Measurements from ENCODE around the gene DUSP8.
"Not testable (repeated sequence)": the region's sequence is repeated elsewhere in the genome, so short reads cannot be mapped to it uniquely, and the experiment has no call there.

DUSP8 gene

GRCh38 chr11:1595994-1596575 lies 24.0 kb upstream of the DUSP8 start:
- H3K9ac ChIP-seq (ENCODE audit: low read length); H3K79me2 ChIP-seq (ENCODE audit: insufficient read depth, low read length); H3K9me2 ChIP-seq (replicated peaks; ENCODE audit: insufficient read depth, low read length); H3K4me3 ChIP-seq (ENCODE audit: insufficient read depth, low read length, poor library complexity, severe bottlenecking); H3K4me2 ChIP-seq (ENCODE audit: low read depth, low read length, poor library complexity, severe bottlenecking); H3K27ac ChIP-seq (ENCODE audit: low read depth, low read length); H3K9me3 ChIP-seq (ENCODE audit: insufficient read depth, low read length); H3K36me3 ChIP-seq (ENCODE audit: low read length); H4K20me1 ChIP-seq (ENCODE audit: low read depth, low read length); H3K27me3 ChIP-seq (ENCODE audit: low read length); H3F3A ChIP-seq (ENCODE audit: insufficient read depth); H2AFZ ChIP-seq (ENCODE audit: low read depth, low read length, severe bottlenecking): not testable (repeated sequence)

GRCh38 chr11:1592628-1593027 lies 20.6 kb upstream of the DUSP8 start:
- TF ChIP-seq EZH2phosphoT487 (conservative IDR thresholded peaks at IDR 0.05; ENCODE audit: low read length) (no peak), CTCF (IDR thresholded peaks at IDR 0.05; ENCODE audit: insufficient read depth, low read length, poor library complexity, severe bottlenecking) (no peak)
- Histone ChIP-seq H3K9me3 (ENCODE audit: insufficient read depth, low read length) (no peaks in the 10 kb centered on the region), H4K20me1 (ENCODE audit: low read depth, low read length) (no peaks in the 10 kb centered on the region), H3K36me3 (ENCODE audit: low read length) (no peaks in the 10 kb centered on the region), H3K4me2 (ENCODE audit: low read depth, low read length, poor library complexity, severe bottlenecking) (no peak overlapping the region), H3F3A (ENCODE audit: insufficient read depth) (no peaks in the 10 kb centered on the region), H2AFZ (ENCODE audit: low read depth, low read length, severe bottlenecking) (no peak overlapping the region), H3K79me2 (ENCODE audit: insufficient read depth, low read length) (no peaks in the 10 kb centered on the region), H3K27me3 (ENCODE audit: low read length) (no peaks in the 10 kb centered on the region), H3K9me2 (replicated peaks; ENCODE audit: insufficient read depth, low read length) (no peaks in the 10 kb centered on the region), H3K9ac (ENCODE audit: low read length) (no peak overlapping the region), H3K4me3 (ENCODE audit: insufficient read depth, low read length, poor library complexity, severe bottlenecking) (no peak overlapping the region), H3K27ac (ENCODE audit: low read depth, low read length) (no peak overlapping the region)

DNA sequence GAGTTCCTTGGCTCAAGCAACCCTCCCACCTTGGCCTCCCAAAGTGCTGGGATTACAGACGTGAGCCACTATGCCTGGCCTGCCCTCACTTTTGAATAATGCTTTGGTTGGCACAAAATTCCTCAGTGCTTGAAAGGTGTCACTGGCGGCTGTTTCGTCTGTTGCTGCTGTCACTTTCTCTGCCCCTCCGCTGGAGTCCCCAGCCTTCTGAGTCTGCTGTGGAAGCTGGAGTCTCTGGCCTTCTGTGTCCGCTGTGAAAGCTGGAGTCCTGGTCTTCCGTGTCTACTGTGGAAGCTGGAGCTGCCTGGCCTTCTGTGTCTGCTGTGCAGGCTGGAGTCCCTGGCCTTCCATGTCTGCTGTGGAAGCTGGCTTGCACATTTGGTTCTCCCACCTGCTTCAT lies 17.9 kb upstream of the DUSP8 start:
- Histone ChIP-seq H3K9me3 (ENCODE audit: insufficient read depth, low read length) (no peaks in the 10 kb centered on the region), H2AFZ (ENCODE audit: low read depth, low read length, severe bottlenecking) (no peak overlapping the region), H3K9ac (ENCODE audit: low read length) (no peak overlapping the region), H3F3A (ENCODE audit: insufficient read depth) (no peaks in the 10 kb centered on the region), H3K27me3 (ENCODE audit: low read length) (no peaks in the 10 kb centered on the region), H3K27ac (ENCODE audit: low read depth, low read length) (no peak overlapping the region), H3K9me2 (replicated peaks; ENCODE audit: insufficient read depth, low read length) (no peaks in the 10 kb centered on the region), H3K36me3 (ENCODE audit: low read length) (no peaks in the 10 kb centered on the region), H3K4me2 (ENCODE audit: low read depth, low read length, poor library complexity, severe bottlenecking) (no peak overlapping the region), H3K79me2 (ENCODE audit: insufficient read depth, low read length) (no peaks in the 10 kb centered on the region), H4K20me1 (ENCODE audit: low read depth, low read length) (no peaks in the 10 kb centered on the region), H3K4me3 (ENCODE audit: insufficient read depth, low read length, poor library complexity, severe bottlenecking) (no peak overlapping the region)
- TF ChIP-seq EZH2phosphoT487 (conservative IDR thresholded peaks at IDR 0.05; ENCODE audit: low read length) = no peak
- no peak for TF ChIP-seq CTCF (IDR thresholded peaks at IDR 0.05; ENCODE audit: insufficient read depth, low read length, poor library complexity, severe bottlenecking)

DNA sequence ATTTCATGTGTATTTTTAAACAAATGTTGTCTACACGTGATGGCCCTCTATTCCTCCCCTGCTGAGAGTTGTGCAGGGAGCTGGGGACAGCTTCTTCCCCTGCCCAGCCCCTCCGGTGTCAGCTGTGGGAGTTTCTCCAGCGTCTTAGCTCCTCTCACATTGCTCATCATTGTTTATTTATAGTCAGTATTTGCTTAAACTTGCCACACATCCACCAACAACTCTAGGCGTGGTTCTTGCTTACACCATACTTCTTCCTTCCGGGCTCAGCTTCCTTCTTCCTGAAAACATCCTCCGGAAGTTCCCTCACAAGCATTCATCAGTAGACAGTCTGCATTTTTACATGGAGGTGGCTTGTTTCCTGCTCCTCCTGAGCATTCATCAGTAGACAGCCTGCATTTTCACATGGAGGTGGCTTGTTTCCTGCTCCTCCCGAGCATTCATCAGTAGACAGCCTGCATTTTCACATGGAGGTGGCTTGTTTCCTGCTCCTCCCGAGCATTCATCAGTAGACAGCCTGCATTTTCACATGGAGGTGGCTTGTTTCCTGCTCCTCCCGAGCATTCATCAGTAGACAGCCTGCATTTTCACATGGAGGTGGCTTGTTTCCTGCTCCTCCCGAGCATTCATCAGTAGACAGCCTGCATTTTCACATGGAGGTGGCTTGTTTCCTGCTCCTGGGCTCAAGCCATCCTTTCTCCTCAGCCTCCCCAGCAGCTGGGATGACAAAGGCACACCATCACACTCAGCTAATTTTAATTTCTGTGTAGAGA lies 17.3 kb upstream of the DUSP8 start:
- not testable (repeated sequence) for H3K9me2 ChIP-seq (replicated peaks; ENCODE audit: insufficient read depth, low read length); H3F3A ChIP-seq (ENCODE audit: insufficient read depth); H3K4me2 ChIP-seq (ENCODE audit: low read depth, low read length, poor library complexity, severe bottlenecking); H3K27ac ChIP-seq (ENCODE audit: low read depth, low read length); H3K79me2 ChIP-seq (ENCODE audit: insufficient read depth, low read length); H3K4me3 ChIP-seq (ENCODE audit: insufficient read depth, low read length, poor library complexity, severe bottlenecking); H3K27me3 ChIP-seq (ENCODE audit: low read length); H3K9me3 ChIP-seq (ENCODE audit: insufficient read depth, low read length); H3K36me3 ChIP-seq (ENCODE audit: low read length); H3K9ac ChIP-seq (ENCODE audit: low read length); H4K20me1 ChIP-seq (ENCODE audit: low read depth, low read length)
- H2AFZ ChIP-seq (ENCODE audit: low read depth, low read length, severe bottlenecking) = peak overlapping the region; percentile 25

Data from SU-DHL-6 (cell line).